ENCODE measurements around the gene POLK. TPM values are rescaled to one million over a fixed set of nuclear protein-coding genes. Genes with fewer than 3 reads are reported as not detected.
A peak's percentile ranks its signal among the peaks of the same experiment; 100 is the strongest.
"Not testable (repeated sequence)": the region's sequence is repeated elsewhere in the genome, so short reads cannot be mapped to it uniquely, and the experiment has no call there.

Gene POLK
- total and polyA plus RNA-seq, 8 donors = 32.1 to 43.9 (median 34.1) TPM

GRCh38 chr5:75568202-75568601 lies 56.5 kb downstream of the POLK start:
- intact Hi-C loops (cut with DNase I) = no loop called here
- TF ChIP-seq CTCF (IDR thresholded peaks at IDR 0.05) = no peak
- H3K27ac ChIP-seq = peak overlapping the region in 1 of 2 donors; percentile 72
- peaks cover 0 to under 1% of the 10 kb centered on the region in 2 donors for H3K36me3 ChIP-seq
- ATAC-seq (no peak), DNase-seq (no peak)
- H3K4me3 ChIP-seq = no peak overlapping the region
- no peaks in the 10 kb centered on the region for H3K27me3 ChIP-seq
- peaks cover 11 to 30% of the 10 kb centered on the region in 2 donors for H3K4me1 ChIP-seq
- H3K9me3 ChIP-seq = peaks cover 0 to 10% of the 10 kb centered on the region in 2 donors

DNA sequence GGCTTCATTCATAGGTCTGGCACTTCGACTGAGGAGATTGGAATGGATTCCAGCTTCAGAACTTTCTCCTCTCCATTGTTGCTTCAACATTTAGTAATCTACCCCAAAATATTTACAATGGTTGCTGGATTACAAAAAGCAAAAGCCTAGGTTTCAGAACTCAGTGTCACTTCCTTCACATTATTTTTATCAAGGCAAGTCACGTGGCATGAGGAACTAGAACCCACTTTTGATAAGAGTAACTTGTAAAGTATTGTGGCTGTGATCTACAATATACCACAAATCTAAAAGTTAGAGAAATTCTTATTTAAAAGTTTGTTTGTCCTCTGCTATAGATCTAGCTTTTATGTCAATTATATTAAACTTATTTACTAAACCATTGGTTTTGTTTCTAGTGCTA lies 59.9 kb downstream of the POLK start:
- Histone ChIP-seq H3K27me3 (no peaks in the 10 kb centered on the region), H3K9me3 (no peaks in the 10 kb centered on the region), H3K4me1 (peaks cover 15 to 29% of the 10 kb centered on the region in 2 donors), H3K4me3 (no peak overlapping the region), H3K27ac (no peak overlapping the region), H3K36me3 (peaks cover 0 to 13% of the 10 kb centered on the region in 2 donors)
- no peak for DNase-seq
- intact Hi-C loops (cut with DNase I) = no loop called here
- no peak for ATAC-seq
- TF ChIP-seq CTCF (IDR thresholded peaks at IDR 0.05) = no peak

DNA sequence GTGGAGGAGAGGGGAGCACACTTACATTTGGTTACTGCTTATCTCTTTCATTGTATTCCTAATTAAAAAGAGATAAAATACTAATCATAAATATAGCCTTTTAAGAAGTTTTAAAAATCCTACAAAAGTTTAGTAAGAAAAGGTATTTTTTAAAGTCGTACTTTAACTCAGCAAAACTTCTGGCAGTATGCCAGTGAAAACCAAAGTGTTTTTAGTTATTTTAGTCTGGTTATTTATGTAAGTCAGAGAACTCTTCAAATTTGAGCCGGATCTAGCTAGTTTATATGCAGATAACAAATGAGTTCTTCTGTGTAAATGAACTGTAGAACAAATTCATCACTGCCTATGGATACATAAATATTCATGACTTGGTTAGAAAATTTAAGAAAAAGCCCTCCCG lies 63.1 kb downstream of the POLK start:
- H3K36me3 ChIP-seq = peaks cover 0 to 36% of the 10 kb centered on the region in 2 donors
- DNase-seq = peak in 2 of 4 donors; percentile 25 to 31
- H3K4me1 ChIP-seq = peaks cover 7 to 12% of the 10 kb centered on the region in 2 donors
- no peak for TF ChIP-seq CTCF (IDR thresholded peaks at IDR 0.05)
- no peak overlapping the region for H3K4me3 ChIP-seq
- H3K9me3 ChIP-seq = no peaks in the 10 kb centered on the region
- H3K27me3 ChIP-seq = no peaks in the 10 kb centered on the region
- ATAC-seq = peak; percentile 45
- H3K27ac ChIP-seq = peak overlapping the region in 1 of 2 donors; percentile 21
- intact Hi-C loops (cut with DNase I) = no loop called here

DNA sequence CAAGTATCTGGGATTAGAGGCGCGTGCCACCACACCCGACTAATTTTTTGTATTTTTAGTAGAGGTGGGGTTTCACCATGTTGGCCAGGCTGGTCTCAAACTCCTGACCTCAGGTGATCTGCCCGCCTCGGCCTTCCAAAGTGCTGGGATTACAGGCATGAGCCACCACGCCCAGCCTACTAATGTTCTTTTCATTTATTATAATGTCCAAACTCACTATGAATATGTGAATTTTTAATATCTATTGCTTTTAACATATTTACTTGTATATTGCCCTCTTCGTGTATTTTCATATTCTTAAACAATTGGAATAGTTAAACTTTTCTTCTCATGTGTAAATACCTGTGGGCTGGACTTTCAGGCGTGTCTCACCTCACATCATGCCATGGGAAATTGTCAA lies 66.6 kb downstream of the POLK start:
- not testable (repeated sequence) for H3K4me3 ChIP-seq

DNA sequence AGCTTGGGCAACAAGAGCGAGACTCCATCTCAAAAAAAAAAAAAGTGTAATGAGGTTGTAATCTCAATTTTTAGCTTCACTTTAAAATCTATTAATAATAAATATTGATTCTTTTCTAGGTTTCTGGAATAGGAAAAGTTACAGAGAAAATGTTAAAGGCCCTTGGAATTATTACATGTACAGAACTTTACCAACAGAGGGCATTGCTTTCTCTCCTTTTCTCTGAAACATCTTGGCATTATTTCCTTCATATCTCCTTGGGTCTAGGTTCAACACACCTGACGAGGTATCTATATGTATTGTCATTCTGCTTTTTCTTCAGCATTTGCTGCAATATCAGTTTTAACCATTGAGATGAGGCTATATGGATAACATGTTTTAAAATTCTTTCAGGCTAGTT lies 73.0 kb downstream of the POLK start:
- DNase-seq (no peak), ATAC-seq (peak; percentile 44)
- peaks cover 0 to 40% of the 10 kb centered on the region in 2 donors for H3K36me3 ChIP-seq
- H3K27me3 ChIP-seq = no peaks in the 10 kb centered on the region
- H3K27ac ChIP-seq = no peak overlapping the region
- H3K9me3 ChIP-seq = no peaks in the 10 kb centered on the region
- peak in 1 of 2 donors; percentile 12 for TF ChIP-seq CTCF (IDR thresholded peaks at IDR 0.05)
- H3K4me1 ChIP-seq = no peaks in the 10 kb centered on the region
- intact Hi-C loops (cut with DNase I) = no loop called here
- H3K4me3 ChIP-seq = no peak overlapping the region

More for the DNA sequence above, 66.6 kb downstream of the POLK start:
- DNase-seq; ATAC-seq; H3K4me1 ChIP-seq; intact Hi-C loops (cut with DNase I); H3K27me3 ChIP-seq; H3K27ac ChIP-seq; H3K9me3 ChIP-seq: not testable (repeated sequence)
- H3K36me3 ChIP-seq = peaks cover 0 to 54% of the 10 kb centered on the region in 2 donors

GRCh38 chr5:75588666-75589065 lies 77.0 kb downstream of the POLK start:
- no peak for ATAC-seq
- no peak for TF ChIP-seq CTCF (IDR thresholded peaks at IDR 0.05)
- Histone ChIP-seq H3K27me3 (no peaks in the 10 kb centered on the region), H3K4me1 (no peaks in the 10 kb centered on the region), H3K9me3 (no peaks in the 10 kb centered on the region), H3K4me3 (no peak overlapping the region), H3K36me3 (peaks cover 0 to 48% of the 10 kb centered on the region in 2 donors), H3K27ac (no peak overlapping the region)
- no peak for DNase-seq
- intact Hi-C loops (cut with DNase I) = no loop called here

All from left lung (tissue), 10 donors.